Stimulated activated naive CD8-positive, alpha-beta T cell treated with anti-CD3 and anti-CD28 coated beads, Interleukin-15, Interleukin-2, amounts not matched to agents 100 ng/mL and 50 ng/mL, for 24 hours (primary cell): Measurements from ENCODE around the gene IRF1.
A peak's percentile ranks its signal among the peaks of the same experiment; 100 is the strongest.
"Not testable (repeated sequence)": the region's sequence is repeated elsewhere in the genome, so short reads cannot be mapped to it uniquely, and the experiment has no call there.

Experiments used
- H3K27ac Mint-ChIP-seq: one replicate; pipeline ENCODE4 v1.8.0; 2021; ENCODE audit warnings: mild to moderate bottlenecking, mixed read lengths
- H3K27me3 Mint-ChIP-seq: one replicate; pipeline ENCODE4 v1.8.0; 2021; ENCODE audit warnings: mixed read lengths
- H3K36me3 Mint-ChIP-seq: one replicate; pipeline ENCODE4 v1.8.0; 2021; ENCODE audit warnings: low read depth, mixed read lengths
- H3K4me1 Mint-ChIP-seq: one replicate; pipeline ENCODE4 v1.8.0; 2021; ENCODE audit warnings: low read depth, mixed read lengths
- H3K4me3 Mint-ChIP-seq: one replicate; pipeline ENCODE4 v1.8.0; 2021; ENCODE audit warnings: mild to moderate bottlenecking, mixed read lengths
- H3K9me3 Mint-ChIP-seq: one replicate; pipeline ENCODE4 v1.8.0; 2021; ENCODE audit warnings: mixed read lengths

IRF1 gene

GRCh38 chr5:132490484-132491367, at the start of gene IRF1:
Gene IRF1, minus strand, starts transcription at chr5:132490773. Its CDS starts 1,295 bp downstream, at chr5:132489478.
- H3K4me1 Mint-ChIP-seq = peaks cover 79% of the 10 kb centered on the region
- H3K27me3 Mint-ChIP-seq = no peaks in the 10 kb centered on the region
- peaks cover 43% of the 10 kb centered on the region for H3K36me3 Mint-ChIP-seq
- no peaks in the 10 kb centered on the region for H3K9me3 Mint-ChIP-seq
- H3K4me3 Mint-ChIP-seq = peak within 1 kb of the TSS; percentile 92
- peak within 1 kb of the TSS; percentile 95 for H3K27ac Mint-ChIP-seq

GRCh38 chr5:132540149-132540548, 49.6 kb upstream of the IRF1 start:
- no peak overlapping the region for H3K4me3 Mint-ChIP-seq
- no peak overlapping the region for H3K27ac Mint-ChIP-seq
- H3K4me1 Mint-ChIP-seq = peaks cover 7% of the 10 kb centered on the region
- no peaks in the 10 kb centered on the region for H3K9me3 Mint-ChIP-seq
- H3K36me3 Mint-ChIP-seq = no peaks in the 10 kb centered on the region
- peaks cover 17% of the 10 kb centered on the region for H3K27me3 Mint-ChIP-seq

- Mint-ChIP-seq H3K4me1 (peaks cover 7% of the 10 kb centered on the region), H3K27me3 (peaks cover 17% of the 10 kb centered on the region), H3K4me3 (no peak overlapping the region), H3K36me3 (no peaks in the 10 kb centered on the region), H3K9me3 (no peaks in the 10 kb centered on the region), H3K27ac (no peak overlapping the region)
Observed at GRCh38 chr5:132539716-132540115, 49.1 kb upstream of the IRF1 start.

GRCh38 chr5:132530946-132531345, 40.4 kb upstream of the IRF1 start:
- H3K4me3 Mint-ChIP-seq = no peak overlapping the region
- no peak overlapping the region for H3K27ac Mint-ChIP-seq
- H3K27me3 Mint-ChIP-seq = peaks cover 9% of the 10 kb centered on the region
- H3K36me3 Mint-ChIP-seq = no peaks in the 10 kb centered on the region
- H3K4me1 Mint-ChIP-seq = peaks cover 38% of the 10 kb centered on the region
- H3K9me3 Mint-ChIP-seq = no peaks in the 10 kb centered on the region

- no peaks in the 10 kb centered on the region for H3K36me3 Mint-ChIP-seq
- H3K27ac Mint-ChIP-seq = no peak overlapping the region
- H3K4me3 Mint-ChIP-seq = no peak overlapping the region
- H3K9me3 Mint-ChIP-seq = no peaks in the 10 kb centered on the region
- peaks cover 56% of the 10 kb centered on the region for H3K4me1 Mint-ChIP-seq
- peaks cover 4% of the 10 kb centered on the region for H3K27me3 Mint-ChIP-seq
Observed at GRCh38 chr5:132528866-132529634, 38.5 kb upstream of the IRF1 start.

GRCh38 chr5:132528021-132528420, 37.4 kb upstream of the IRF1 start:
- H3K4me1 Mint-ChIP-seq = peaks cover 57% of the 10 kb centered on the region
- no peaks in the 10 kb centered on the region for H3K9me3 Mint-ChIP-seq
- no peak overlapping the region for H3K4me3 Mint-ChIP-seq
- no peak overlapping the region for H3K27ac Mint-ChIP-seq
- H3K36me3 Mint-ChIP-seq = no peaks in the 10 kb centered on the region
- peaks cover 4% of the 10 kb centered on the region for H3K27me3 Mint-ChIP-seq

GRCh38 chr5:132526974-132527564, 36.5 kb upstream of the IRF1 start:
- peaks cover 59% of the 10 kb centered on the region for H3K4me1 Mint-ChIP-seq

GRCh38 chr5:132526290-132526973, 35.9 kb upstream of the IRF1 start:
- Mint-ChIP-seq H3K27me3 (peaks cover 4% of the 10 kb centered on the region), H3K4me1 (peaks cover 59% of the 10 kb centered on the region), H3K4me3 (no peak overlapping the region), H3K9me3 (no peaks in the 10 kb centered on the region), H3K36me3 (no peaks in the 10 kb centered on the region), H3K27ac (no peak overlapping the region)

More at GRCh38 chr5:132526974-132527564, 36.5 kb upstream of the IRF1 start:
- H3K36me3 Mint-ChIP-seq = no peaks in the 10 kb centered on the region
- no peaks in the 10 kb centered on the region for H3K9me3 Mint-ChIP-seq
- H3K27ac Mint-ChIP-seq = peak overlapping the region; percentile 34
- H3K4me3 Mint-ChIP-seq = no peak overlapping the region
- H3K27me3 Mint-ChIP-seq = peaks cover 4% of the 10 kb centered on the region

GRCh38 chr5:132525299-132525724, 34.7 kb upstream of the IRF1 start:
- Mint-ChIP-seq H3K27me3 (peaks cover 4% of the 10 kb centered on the region), H3K4me3 (peak overlapping the region; percentile 61), H3K9me3 (no peaks in the 10 kb centered on the region), H3K4me1 (peaks cover 59% of the 10 kb centered on the region), H3K36me3 (no peaks in the 10 kb centered on the region), H3K27ac (peak overlapping the region; percentile 77)

GRCh38 chr5:132524877-132525276, 34.3 kb upstream of the IRF1 start:
- Mint-ChIP-seq H3K4me1 (peaks cover 63% of the 10 kb centered on the region), H3K27ac (peak overlapping the region; percentile 77)
- not testable (repeated sequence) for H3K36me3 Mint-ChIP-seq, H3K4me3 Mint-ChIP-seq, H3K9me3 Mint-ChIP-seq, H3K27me3 Mint-ChIP-seq

GRCh38 chr5:132522067-132522466, 31.5 kb upstream of the IRF1 start:
- not testable (repeated sequence) for H3K27ac Mint-ChIP-seq, H3K36me3 Mint-ChIP-seq, H3K27me3 Mint-ChIP-seq, H3K4me3 Mint-ChIP-seq, H3K9me3 Mint-ChIP-seq
- H3K4me1 Mint-ChIP-seq = peaks cover 44% of the 10 kb centered on the region

- not testable (repeated sequence) for H3K4me3 Mint-ChIP-seq, H3K36me3 Mint-ChIP-seq, H3K27ac Mint-ChIP-seq, H3K9me3 Mint-ChIP-seq
- peaks cover 14% of the 10 kb centered on the region for H3K4me1 Mint-ChIP-seq
- H3K27me3 Mint-ChIP-seq = peaks cover 24% of the 10 kb centered on the region
Observed at GRCh38 chr5:132513618-132514336, 23.2 kb upstream of the IRF1 start.

- Mint-ChIP-seq H3K36me3 (no peaks in the 10 kb centered on the region), H3K9me3 (peaks cover 7% of the 10 kb centered on the region)
Observed at GRCh38 chr5:132510076-132510475, 19.5 kb upstream of the IRF1 start.

GRCh38 chr5:132506094-132506692, 15.6 kb upstream of the IRF1 start:
- H3K27ac Mint-ChIP-seq = no peak overlapping the region
- H3K36me3 Mint-ChIP-seq = no peaks in the 10 kb centered on the region
- H3K4me3 Mint-ChIP-seq = no peak overlapping the region
- H3K27me3 Mint-ChIP-seq = peaks cover 21% of the 10 kb centered on the region
- no peaks in the 10 kb centered on the region for H3K9me3 Mint-ChIP-seq
- peaks cover 19% of the 10 kb centered on the region for H3K4me1 Mint-ChIP-seq

More at GRCh38 chr5:132510076-132510475, 19.5 kb upstream of the IRF1 start:
- no peak overlapping the region for H3K4me3 Mint-ChIP-seq
- peaks cover 16% of the 10 kb centered on the region for H3K4me1 Mint-ChIP-seq
- H3K27ac Mint-ChIP-seq = no peak overlapping the region
- peaks cover 32% of the 10 kb centered on the region for H3K27me3 Mint-ChIP-seq
